Activated T-helper 1 cell treated with anti-CD3 and anti-CD28 coated beads, Interleukin-12 subunit alpha, Interleukin-12 subunit beta, Interleukin-2, Interleukin-4 antibody, amounts not matched to agents 30 ng/mL and 10 ng/mL and 1 ng/mL, durations not matched to agents 14 hours and 24 hours and 36 hours (primary cell): Measurements from ENCODE around the gene TPMT. TPM values are rescaled to one million over a fixed set of nuclear protein-coding genes. Genes with fewer than 3 reads are reported as not detected.

Experiments used
- DNase-seq: peaks from one replicate; pipeline ENCODE4 v3.0.0; 2021; ENCODE audit warnings: low spot score
- H3K27ac Mint-ChIP-seq: one replicate; pipeline ENCODE4 v1.8.0; 2021; ENCODE audit warnings: mild to moderate bottlenecking, mixed read lengths
- H3K27me3 Mint-ChIP-seq: one replicate; pipeline ENCODE4 v1.8.0; 2022; ENCODE audit warnings: mild to moderate bottlenecking, moderate library complexity, mixed read lengths; ENCODE audit not compliant: insufficient read depth
- H3K36me3 Mint-ChIP-seq: one replicate; pipeline ENCODE4 v1.8.0; 2021; ENCODE audit warnings: low read depth, mixed read lengths
- H3K4me1 Mint-ChIP-seq: one replicate; pipeline ENCODE4 v1.8.0; 2021; ENCODE audit warnings: low read depth, mixed read lengths
- H3K4me3 Mint-ChIP-seq: one replicate; pipeline ENCODE4 v1.8.0; 2021; ENCODE audit warnings: mild to moderate bottlenecking, moderate library complexity, mixed read lengths
- H3K9me3 Mint-ChIP-seq: one replicate; pipeline ENCODE4 v1.8.0; 2021; ENCODE audit warnings: mixed read lengths
- intact Hi-C: fragments of 100-400 bp; cut with micrococcal nuclease; formaldehyde crosslinking; loops from one replicate; pipeline ENCODE4 v1.15.1; 2024
- total RNA-seq: library from RNA; stranded (reverse); gene quantifications from 2 replicates; pipeline ENCODE4 v1.2.3, GENCODE V29; 2022

Gene TPMT
- total RNA-seq, 1 donor from 2014 or later, result 1.3 TPM

DNA sequence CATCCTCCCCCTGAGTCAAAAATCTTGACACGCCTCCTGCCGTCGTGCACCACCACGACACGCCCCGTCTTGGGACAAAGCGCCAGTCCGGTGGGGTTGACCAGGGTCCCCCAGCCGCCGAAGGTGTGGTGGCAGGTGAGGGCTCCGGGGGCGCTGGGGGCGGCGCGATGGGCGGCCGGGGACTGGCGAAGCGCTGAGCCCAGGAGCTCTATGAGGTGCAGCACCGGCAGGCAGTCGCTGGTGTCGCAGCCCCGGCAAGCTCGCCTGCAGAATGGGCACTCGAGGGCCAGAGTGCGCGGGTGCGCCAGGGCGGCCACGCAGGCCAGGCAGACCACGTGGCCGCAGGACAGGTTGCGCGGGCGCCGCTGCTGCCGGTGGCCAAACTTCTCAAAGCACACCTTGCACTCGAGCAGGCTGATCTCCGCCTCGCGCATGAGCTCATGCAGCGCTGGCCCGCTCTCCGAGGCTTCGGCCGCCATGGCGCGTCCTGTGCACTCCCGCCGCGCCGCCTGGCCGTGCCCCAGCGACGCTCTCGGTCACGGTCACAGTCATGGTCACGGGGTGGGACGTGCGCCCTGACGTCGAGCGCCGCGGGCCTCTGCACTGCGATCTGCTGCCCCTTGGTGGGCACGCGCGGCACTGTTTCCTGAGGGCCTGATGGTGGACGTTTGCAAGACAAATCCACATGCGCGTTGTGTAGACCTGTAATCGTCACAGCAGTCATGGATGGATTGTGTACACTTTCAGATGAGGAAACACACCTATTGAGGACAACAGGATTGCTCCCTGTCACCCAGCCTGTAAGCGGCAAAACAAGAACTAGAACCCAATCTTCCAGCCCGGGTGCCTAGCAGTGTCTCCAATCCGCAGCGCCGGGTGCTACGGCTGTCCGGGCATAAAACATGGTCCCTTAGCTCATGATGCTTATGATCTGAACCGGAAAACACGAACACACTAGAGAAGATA, 32.5 kb downstream of the TPMT start, which contains the start of gene NHLRC1:
Gene NHLRC1, minus strand, starts transcription at position 550 of the 966 bp plus-strand sequence. Its CDS starts 71 bp downstream, at position 479.
- H3K4me1 Mint-ChIP-seq, result peaks cover 8% of the 10 kb centered on the region

DNA sequence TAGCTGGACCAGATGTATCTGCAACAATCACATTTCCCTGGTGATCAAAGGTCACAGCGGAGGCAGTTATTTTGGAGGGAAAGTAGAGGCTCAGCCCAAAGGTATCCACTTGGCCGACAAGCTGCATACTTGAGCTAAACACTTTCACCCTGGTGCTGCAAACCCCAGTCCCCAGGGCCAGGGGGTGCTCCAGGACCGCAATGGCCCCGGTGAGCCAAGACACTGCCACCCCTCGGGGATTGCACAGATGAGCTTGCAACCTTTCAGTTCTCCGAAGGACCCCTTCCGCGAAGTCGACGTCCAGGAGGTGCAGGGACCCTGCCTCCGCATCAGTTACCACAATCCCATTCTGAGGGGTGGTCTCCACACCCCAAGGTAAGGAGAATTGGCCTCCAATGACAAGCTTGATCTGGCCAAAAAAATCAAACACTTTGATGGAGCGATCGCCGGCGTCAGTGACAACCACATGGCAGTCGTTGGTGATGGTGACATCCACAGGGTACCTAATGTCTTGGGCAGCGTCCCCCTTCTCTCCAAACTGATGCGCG, 33.2 kb downstream of the TPMT start:
- DNase-seq, result no peak
- intact Hi-C loops, result loop anchor here (2.0 to 10.0 kb wide), 8 partner anchors 33 to 965 kb away; partner anchors contain the start of genes DEK, KDM1B, NUP153 and TPMT
- Mint-ChIP-seq H3K9me3 (no peaks in the 10 kb centered on the region), H3K27me3 (peaks cover 58% of the 10 kb centered on the region), H3K36me3 (no peaks in the 10 kb centered on the region), H3K4me3 (no peak overlapping the region), H3K4me1 (peaks cover 8% of the 10 kb centered on the region), H3K27ac (no peak overlapping the region)

More for the DNA sequence above, 32.5 kb downstream of the TPMT start, which contains the start of gene NHLRC1:
- H3K27ac Mint-ChIP-seq, result peak within 1 kb of the TSS; percentile 62
- no peaks in the 10 kb centered on the region for H3K36me3 Mint-ChIP-seq
- H3K27me3 Mint-ChIP-seq, result peaks cover 54% of the 10 kb centered on the region
- intact Hi-C loops, result loop anchor here (2.0 to 10.0 kb wide), 8 partner anchors 32 to 966 kb away; partner anchors contain the start of genes DEK, KDM1B, NUP153 and TPMT
- peak; percentile 62 for DNase-seq
- no peaks in the 10 kb centered on the region for H3K9me3 Mint-ChIP-seq
- H3K4me3 Mint-ChIP-seq, result peak within 1 kb of the TSS; percentile 72

DNA sequence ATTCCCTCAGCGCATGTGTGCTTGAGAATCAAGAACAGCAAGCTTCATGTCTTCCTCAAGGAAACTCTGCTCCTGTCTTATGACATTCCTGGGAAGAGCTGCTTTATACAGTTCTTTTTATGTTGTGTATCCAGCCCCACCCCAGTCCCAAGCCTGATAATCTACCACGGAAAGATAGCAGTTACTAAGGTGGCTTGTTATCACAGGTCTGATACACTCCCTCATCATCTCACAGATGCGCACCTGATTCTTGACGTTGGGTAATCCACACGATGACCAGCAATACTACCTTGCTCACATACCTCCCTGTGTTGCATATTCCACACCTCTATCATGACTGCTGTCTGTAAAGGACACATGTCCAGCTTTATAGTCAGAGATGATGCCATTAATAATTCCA, 35.6 kb downstream of the TPMT start:
- H3K27ac Mint-ChIP-seq, result no peak overlapping the region
- H3K4me1 Mint-ChIP-seq, result peaks cover 19% of the 10 kb centered on the region
- no peaks in the 10 kb centered on the region for H3K9me3 Mint-ChIP-seq
- intact Hi-C loops, result loop anchor here (10.0 kb wide), 1 partner anchor 234 kb away; no protein-coding TSS in a partner anchor
- peaks cover 59% of the 10 kb centered on the region for H3K27me3 Mint-ChIP-seq
- no peaks in the 10 kb centered on the region for H3K36me3 Mint-ChIP-seq
- DNase-seq, result no peak
- no peak overlapping the region for H3K4me3 Mint-ChIP-seq

DNA sequence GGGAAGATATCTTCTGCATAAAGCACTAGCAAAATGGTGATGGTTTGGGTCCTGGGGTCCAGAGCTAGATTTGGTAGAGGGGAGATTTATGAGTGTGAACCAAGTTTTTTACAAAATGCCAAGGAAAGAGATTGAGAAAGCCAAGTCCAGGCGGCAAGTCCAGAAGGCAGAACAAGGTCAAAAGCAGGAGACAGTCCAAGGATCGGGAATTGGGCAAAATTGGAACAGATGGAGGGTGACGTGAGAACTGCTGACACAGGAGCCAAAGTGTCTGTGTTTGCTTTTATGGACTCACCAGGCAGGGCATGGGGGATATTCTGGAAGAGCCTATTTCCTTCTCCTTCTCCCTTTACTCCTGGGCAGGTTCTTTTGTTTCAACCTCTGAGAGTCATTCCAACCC, 36.5 kb downstream of the TPMT start:
- Mint-ChIP-seq H3K4me3 (no peak overlapping the region), H3K27me3 (peaks cover 60% of the 10 kb centered on the region)

GRCh38 chr6:18117136-18117535, 37.7 kb downstream of the TPMT start:
- no peak overlapping the region for H3K27ac Mint-ChIP-seq
- no peak for DNase-seq
- peaks cover 60% of the 10 kb centered on the region for H3K27me3 Mint-ChIP-seq
- H3K4me1 Mint-ChIP-seq, result peaks cover 11% of the 10 kb centered on the region
- H3K4me3 Mint-ChIP-seq, result no peak overlapping the region
- no peaks in the 10 kb centered on the region for H3K36me3 Mint-ChIP-seq
- no peaks in the 10 kb centered on the region for H3K9me3 Mint-ChIP-seq
- intact Hi-C loops, result loop anchor here (10.0 kb wide), 1 partner anchor 232 kb away; no protein-coding TSS in a partner anchor

More for the DNA sequence above, 36.5 kb downstream of the TPMT start:
- H3K36me3 Mint-ChIP-seq, result no peaks in the 10 kb centered on the region
- DNase-seq, result no peak
- intact Hi-C loops, result loop anchor here (10.0 kb wide), 1 partner anchor 234 kb away; no protein-coding TSS in a partner anchor
- no peaks in the 10 kb centered on the region for H3K9me3 Mint-ChIP-seq
- no peak overlapping the region for H3K27ac Mint-ChIP-seq
- peaks cover 19% of the 10 kb centered on the region for H3K4me1 Mint-ChIP-seq

GRCh38 chr6:18115356-18115755, 39.5 kb downstream of the TPMT start:
- intact Hi-C loops, result loop anchor here (1.0 to 10.0 kb wide), 3 partner anchors 40 to 231 kb away; partner anchors contain the start of genes KDM1B and TPMT
- peaks cover 64% of the 10 kb centered on the region for H3K27me3 Mint-ChIP-seq
- H3K27ac Mint-ChIP-seq, result peak overlapping the region; percentile 33
- H3K4me1 Mint-ChIP-seq, result peaks cover 11% of the 10 kb centered on the region
- peak; percentile 7 for DNase-seq
- H3K36me3 Mint-ChIP-seq, result no peaks in the 10 kb centered on the region
- no peaks in the 10 kb centered on the region for H3K9me3 Mint-ChIP-seq
- peak overlapping the region; percentile 7 for H3K4me3 Mint-ChIP-seq

- DNase-seq, result no peak
- no peaks in the 10 kb centered on the region for H3K36me3 Mint-ChIP-seq
- intact Hi-C loops, result loop anchor here (10.0 kb wide), 1 partner anchor 225 kb away; no protein-coding TSS in a partner anchor
- peaks cover 11% of the 10 kb centered on the region for H3K9me3 Mint-ChIP-seq
- peaks cover 42% of the 10 kb centered on the region for H3K27me3 Mint-ChIP-seq
- no peak overlapping the region for H3K4me3 Mint-ChIP-seq
- peaks cover 2% of the 10 kb centered on the region for H3K4me1 Mint-ChIP-seq
- H3K27ac Mint-ChIP-seq, result no peak overlapping the region
Measured at GRCh38 chr6:18110162-18110561, 44.7 kb downstream of the TPMT start.

DNA sequence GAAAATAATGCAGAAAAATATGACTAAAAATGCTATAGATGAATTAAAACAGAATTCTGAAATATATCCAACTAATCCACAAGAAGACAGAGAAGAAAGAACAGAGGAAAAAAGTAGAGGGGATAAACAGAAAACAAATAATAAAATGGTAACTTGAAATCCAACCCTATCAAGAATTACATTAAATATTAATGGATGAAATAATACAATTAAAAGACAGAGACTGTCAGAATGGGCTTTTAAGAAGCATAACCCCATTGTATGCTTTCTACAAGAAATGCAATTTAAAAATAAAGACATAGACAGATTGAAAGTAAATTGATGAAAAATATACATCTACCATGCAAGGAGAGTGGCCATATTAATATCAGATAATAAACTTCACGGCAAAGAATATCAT, 47.8 kb downstream of the TPMT start:
- H3K4me1 Mint-ChIP-seq, result no peaks in the 10 kb centered on the region
- H3K9me3 Mint-ChIP-seq, result peaks cover 11% of the 10 kb centered on the region
- no peaks in the 10 kb centered on the region for H3K36me3 Mint-ChIP-seq
- no peak for DNase-seq
- H3K4me3 Mint-ChIP-seq, result no peak overlapping the region
- no peak overlapping the region for H3K27ac Mint-ChIP-seq
- peaks cover 29% of the 10 kb centered on the region for H3K27me3 Mint-ChIP-seq
- intact Hi-C loops, result no loop called here

DNA sequence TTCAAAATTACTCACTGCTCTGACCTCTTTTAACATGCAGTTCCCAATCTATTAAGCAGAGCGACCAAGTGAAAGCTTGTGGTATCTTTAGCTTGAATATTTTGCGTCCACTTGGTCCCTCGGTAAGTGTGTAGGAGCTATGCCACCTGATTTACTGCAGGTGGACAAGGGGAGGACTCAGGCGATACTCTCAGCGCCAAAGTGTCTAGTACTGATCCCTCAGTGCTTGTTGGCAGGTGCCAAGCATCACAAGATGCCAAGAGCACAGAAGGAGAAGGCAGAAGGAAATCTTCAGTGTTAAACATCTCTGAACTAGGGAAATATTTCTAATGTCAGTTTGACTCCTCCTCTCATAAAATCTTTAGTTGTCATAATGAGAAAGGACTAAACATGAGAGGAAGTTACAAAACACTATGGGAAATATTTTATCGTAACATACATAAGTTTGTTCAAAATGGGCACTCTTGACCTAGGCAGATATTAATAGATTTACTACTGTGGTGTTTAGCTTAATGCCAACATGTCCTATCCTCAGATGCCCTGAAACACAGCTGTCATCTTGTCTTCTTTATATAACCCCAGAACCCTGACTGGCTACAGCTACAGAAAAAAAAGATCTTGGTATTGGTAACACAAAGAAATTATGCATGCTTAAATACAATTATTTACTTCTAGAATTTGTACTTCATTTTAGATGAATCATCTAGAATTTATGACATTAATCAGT, 51.9 kb downstream of the TPMT start:
- intact Hi-C loops, result no loop called here
- Mint-ChIP-seq H3K36me3 (no peaks in the 10 kb centered on the region), H3K27ac (no peak overlapping the region), H3K9me3 (peaks cover 11% of the 10 kb centered on the region), H3K4me3 (no peak overlapping the region), H3K27me3 (peaks cover 20% of the 10 kb centered on the region), H3K4me1 (peaks cover 5% of the 10 kb centered on the region)
- DNase-seq, result no peak

- no peak overlapping the region for H3K27ac Mint-ChIP-seq
- peaks cover 5% of the 10 kb centered on the region for H3K9me3 Mint-ChIP-seq
- H3K4me3 Mint-ChIP-seq, result no peak overlapping the region
- H3K4me1 Mint-ChIP-seq, result peaks cover 5% of the 10 kb centered on the region
- intact Hi-C loops, result no loop called here
- no peak for DNase-seq
- peaks cover 23% of the 10 kb centered on the region for H3K27me3 Mint-ChIP-seq
- H3K36me3 Mint-ChIP-seq, result no peaks in the 10 kb centered on the region
Measured at GRCh38 chr6:18101873-18102272, 53.0 kb downstream of the TPMT start.

DNA sequence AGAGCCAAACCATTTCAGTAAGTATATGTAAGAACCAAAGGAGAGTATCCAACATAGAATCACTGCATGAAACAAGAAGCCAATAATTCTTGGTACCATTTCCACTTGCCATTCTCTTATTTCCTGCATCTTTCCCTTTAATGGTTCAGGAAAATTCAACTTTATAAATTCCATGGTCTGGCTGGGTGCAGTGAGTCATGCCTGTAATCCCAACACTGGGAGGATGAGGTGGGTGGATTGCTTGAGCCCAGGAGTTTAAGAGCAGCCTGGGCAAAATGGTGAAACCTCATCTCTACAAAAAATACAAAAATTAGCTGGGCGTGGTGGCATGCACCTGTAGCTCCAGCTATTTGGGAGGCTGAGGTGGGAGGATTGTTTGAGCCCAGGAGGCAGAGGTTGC, 53.6 kb downstream of the TPMT start:
- no peaks in the 10 kb centered on the region for H3K36me3 Mint-ChIP-seq
- intact Hi-C loops, result no loop called here
- H3K27ac Mint-ChIP-seq, result no peak overlapping the region
- no peak for DNase-seq
- H3K4me1 Mint-ChIP-seq, result peaks cover 5% of the 10 kb centered on the region
- peaks cover 23% of the 10 kb centered on the region for H3K27me3 Mint-ChIP-seq
- no peak overlapping the region for H3K4me3 Mint-ChIP-seq
- peaks cover 4% of the 10 kb centered on the region for H3K9me3 Mint-ChIP-seq

- H3K27ac Mint-ChIP-seq, result no peak overlapping the region
- peaks cover 5% of the 10 kb centered on the region for H3K4me1 Mint-ChIP-seq
- no peak for DNase-seq
- H3K4me3 Mint-ChIP-seq, result no peak overlapping the region
- H3K36me3 Mint-ChIP-seq, result no peaks in the 10 kb centered on the region
- intact Hi-C loops, result no loop called here
- H3K9me3 Mint-ChIP-seq, result no peaks in the 10 kb centered on the region
- peaks cover 23% of the 10 kb centered on the region for H3K27me3 Mint-ChIP-seq
Measured at GRCh38 chr6:18100296-18100695, 54.6 kb downstream of the TPMT start.
